ENCODE measurements around the gene VTN. TPM values are rescaled to one million over a fixed set of nuclear protein-coding genes. Genes with fewer than 3 reads are reported as not detected.

VTN gene
- polyA plus RNA-seq, 2 of the 4 experiments (the other 2 are of a cell fraction) = 10.2 to 25.5 TPM

DNA sequence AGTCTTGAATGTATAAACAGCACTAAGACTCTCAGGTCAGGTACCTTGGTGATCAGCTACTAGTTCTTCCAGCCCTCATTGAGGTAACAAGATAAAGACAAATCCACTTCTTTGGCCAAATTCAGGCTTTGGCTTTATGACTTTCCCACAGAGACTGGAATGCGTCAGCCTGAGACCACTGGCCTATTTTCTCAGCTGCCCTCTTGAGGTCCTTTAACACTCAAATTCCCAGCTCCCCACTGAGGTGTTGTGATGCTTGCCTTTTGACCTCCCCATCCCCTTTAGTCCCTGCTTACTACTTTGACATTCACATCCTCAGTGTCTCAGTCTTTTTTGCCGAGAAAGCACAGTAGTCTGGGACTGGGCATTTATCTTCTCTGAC lies 23.9 kb downstream of the VTN start:
- 95% methylated on average over 2 of the region's 2 CpGs for WGBS (ENCODE audit: missing lambda C conversion rate)
- Histone ChIP-seq H3K9me3 (no peaks in the 10 kb centered on the region), H3K4me3 (no peak overlapping the region), H3K4me2 (no peak overlapping the region), H3K4me1 (no peaks in the 10 kb centered on the region), H3K27ac (no peak overlapping the region)
- ChIA-PET POLR2A (interaction anchor here (3.0 to 3.3 kb wide), 2 partner anchors 10 to 11 kb away, joined by 26 to 37 read pairs; partner anchors contain the start of genes IFT20, POLDIP2 and TNFAIP1), CTCF (interaction anchor here (0.8 to 4.8 kb wide), 15 partner anchors 9 to 466 kb away, joined by 3 to 41 read pairs (median 5); partner anchors contain the start of genes IFT20, POLDIP2 and TNFAIP1)
- DNase-seq (ENCODE audit: low read depth in 1 of 2, low spot score in 1 of 2) = no peak
- TF ChIP-seq ZFP36 (IDR thresholded peaks at IDR 0.05; ENCODE audit: borderline replicate concordance, partially characterized antibody) = no peak
- 0 out of 2 replicates have a peak, but pooled peaks have one; percentile 48 for TF ChIP-seq HOXA7 (CRISPR knock-in tag; IDR thresholded peaks at IDR 0.05)
- TF ChIP-seq RFX5 (IDR thresholded peaks at IDR 0.05) = no peak
- no peak for TF ChIP-seq RCOR1 (IDR thresholded peaks at IDR 0.05; ENCODE audit: low read depth, low read length)
- TF ChIP-seq NPAS2 (CRISPR knock-in tag; IDR thresholded peaks at IDR 0.05; ENCODE audit: borderline replicate concordance) = no peak
- no peak for TF ChIP-seq RAD21 (conservative IDR thresholded peaks at IDR 0.05 in 1 of 2, IDR thresholded peaks at IDR 0.05 in 1 of 2)
- no peak for TF ChIP-seq EP300 (IDR thresholded peaks at IDR 0.05)
- no peak for FAIRE-seq
- ATAC-seq = no peak

DNA sequence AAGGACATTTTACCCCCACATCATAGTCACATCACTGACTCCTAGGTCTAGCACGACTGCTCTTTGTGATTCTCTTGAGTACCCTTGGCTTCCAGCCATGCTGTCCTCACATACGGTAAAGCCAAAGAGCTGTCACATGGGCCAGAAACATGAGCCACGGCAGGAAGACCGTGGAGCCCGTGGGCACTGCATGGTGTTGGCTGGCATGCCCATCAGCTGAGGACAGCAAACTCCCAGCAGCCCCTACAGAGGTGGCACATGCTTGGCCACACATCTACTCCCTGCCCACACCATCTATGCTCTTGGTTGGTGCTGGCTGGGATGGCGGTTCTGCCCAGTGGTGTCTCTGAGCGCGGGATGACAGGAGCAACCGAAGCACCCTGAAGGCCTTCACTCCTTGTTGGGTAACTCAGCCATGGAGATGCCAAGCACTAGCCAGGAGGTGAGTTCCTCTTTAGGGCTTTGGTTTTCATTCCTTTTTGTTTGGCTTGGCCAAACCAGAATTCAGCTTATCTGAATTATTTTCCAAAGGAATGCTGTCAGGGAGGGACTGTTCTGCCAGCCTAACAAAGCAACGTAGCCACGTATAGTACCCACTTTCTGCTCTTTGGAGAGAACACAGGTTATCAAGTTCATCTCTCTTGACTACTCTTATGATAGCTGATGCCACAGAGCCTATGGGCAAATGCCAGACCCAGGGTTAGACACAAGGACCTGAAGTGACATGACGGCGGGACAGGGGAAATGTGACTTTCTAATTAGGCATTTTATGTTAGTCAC lies 24.5 kb downstream of the VTN start:
- ChIA-PET POLR2A (interaction anchor here (3.0 to 3.3 kb wide), 2 partner anchors 10 to 11 kb away, joined by 26 to 37 read pairs; partner anchors contain the start of genes IFT20, POLDIP2 and TNFAIP1), CTCF (interaction anchor here (0.8 to 4.8 kb wide), 13 partner anchors 9 to 465 kb away, joined by 3 to 41 read pairs (median 5); partner anchors contain the start of genes IFT20, POLDIP2 and TNFAIP1)
- Histone ChIP-seq H3K27ac (no peak overlapping the region), H3K4me1 (no peaks in the 10 kb centered on the region), H3K4me3 (no peak overlapping the region), H3K4me2 (no peak overlapping the region), H3K9me3 (no peaks in the 10 kb centered on the region)
- DNase-seq (ENCODE audit: low read depth in 1 of 2, low spot score in 1 of 2) (no peak), ATAC-seq (no peak; a peak in 1 of 6 replicates), FAIRE-seq (no peak)
- WGBS (ENCODE audit: missing lambda C conversion rate) = 87% methylated on average over 12 of the region's 13 CpGs
- TF ChIP-seq NR3C1 (IDR thresholded peaks at IDR 0.05) = no peak
- no peak for TF ChIP-seq SMC3 (IDR thresholded peaks at IDR 0.05)
- TF ChIP-seq, protein P1, sequence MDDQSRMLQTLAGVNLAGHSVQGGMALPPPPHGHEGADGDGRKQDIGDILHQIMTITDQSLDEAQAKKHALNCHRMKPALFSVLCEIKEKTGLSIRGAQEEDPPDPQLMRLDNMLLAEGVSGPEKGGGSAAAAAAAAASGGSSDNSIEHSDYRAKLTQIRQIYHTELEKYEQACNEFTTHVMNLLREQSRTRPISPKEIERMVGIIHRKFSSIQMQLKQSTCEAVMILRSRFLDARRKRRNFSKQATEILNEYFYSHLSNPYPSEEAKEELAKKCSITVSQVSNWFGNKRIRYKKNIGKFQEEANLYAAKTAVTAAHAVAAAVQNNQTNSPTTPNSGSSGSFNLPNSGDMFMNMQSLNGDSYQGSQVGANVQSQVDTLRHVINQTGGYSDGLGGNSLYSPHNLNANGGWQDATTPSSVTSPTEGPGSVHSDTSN (IDR thresholded peaks at IDR 0.05) = no peak
- no peak for TF ChIP-seq ZSCAN20 (CRISPR knock-in tag; IDR thresholded peaks at IDR 0.05)
- TF ChIP-seq, protein P2, sequence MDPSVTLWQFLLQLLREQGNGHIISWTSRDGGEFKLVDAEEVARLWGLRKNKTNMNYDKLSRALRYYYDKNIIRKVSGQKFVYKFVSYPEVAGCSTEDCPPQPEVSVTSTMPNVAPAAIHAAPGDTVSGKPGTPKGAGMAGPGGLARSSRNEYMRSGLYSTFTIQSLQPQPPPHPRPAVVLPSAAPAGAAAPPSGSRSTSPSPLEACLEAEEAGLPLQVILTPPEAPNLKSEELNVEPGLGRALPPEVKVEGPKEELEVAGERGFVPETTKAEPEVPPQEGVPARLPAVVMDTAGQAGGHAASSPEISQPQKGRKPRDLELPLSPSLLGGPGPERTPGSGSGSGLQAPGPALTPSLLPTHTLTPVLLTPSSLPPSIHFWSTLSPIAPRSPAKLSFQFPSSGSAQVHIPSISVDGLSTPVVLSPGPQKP (IDR thresholded peaks at IDR 0.05; ENCODE audit: low read depth, low read length) = no peak
- TF ChIP-seq ZNF302 (CRISPR knock-in tag; IDR thresholded peaks at IDR 0.05) = no peak
- TF ChIP-seq, protein P3, sequence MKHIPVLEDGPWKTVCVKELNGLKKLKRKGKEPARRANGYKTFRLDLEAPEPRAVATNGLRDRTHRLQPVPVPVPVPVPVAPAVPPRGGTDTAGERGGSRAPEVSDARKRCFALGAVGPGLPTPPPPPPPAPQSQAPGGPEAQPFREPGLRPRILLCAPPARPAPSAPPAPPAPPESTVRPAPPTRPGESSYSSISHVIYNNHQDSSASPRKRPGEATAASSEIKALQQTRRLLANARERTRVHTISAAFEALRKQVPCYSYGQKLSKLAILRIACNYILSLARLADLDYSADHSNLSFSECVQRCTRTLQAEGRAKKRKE (CRISPR knock-in tag; IDR thresholded peaks at IDR 0.05; ENCODE audit: low read depth) = no peak
- no peak for TF ChIP-seq NPAS2 (CRISPR knock-in tag; IDR thresholded peaks at IDR 0.05; ENCODE audit: borderline replicate concordance)
- 0 out of 5 replicates have a peak, but pooled peaks of 1 of the 2 experiments have one; percentile 1 for TF ChIP-seq JUN (IDR thresholded peaks at IDR 0.05)
- TF ChIP-seq HOXB13 (CRISPR knock-in tag; IDR thresholded peaks at IDR 0.05; ENCODE audit: low read depth) = no peak
- TF ChIP-seq POLR2A (IDR thresholded peaks at IDR 0.05; ENCODE audit: low read length) = no peak
- no peak for TF ChIP-seq PHF8 (IDR thresholded peaks at IDR 0.05; ENCODE audit: borderline replicate concordance, low read depth)
- no peak for TF ChIP-seq HOXA7 (CRISPR knock-in tag; IDR thresholded peaks at IDR 0.05)
- no peak for TF ChIP-seq TFCP2L1 (CRISPR knock-in tag; IDR thresholded peaks at IDR 0.05)
- no peak for TF ChIP-seq BHLHE40 (IDR thresholded peaks at IDR 0.05; ENCODE audit: low read depth, low read length)
- 0 out of 2 replicates have a peak, but pooled peaks have one; percentile 51 for TF ChIP-seq FOSB (CRISPR knock-in tag; IDR thresholded peaks at IDR 0.05)

Measured in A549 (cell line).